Cardiac muscle cell (in vitro differentiated cells and primary cell): Measurements from ENCODE around the gene AATF. TPM values are rescaled to one million over a fixed set of nuclear protein-coding genes. Genes with fewer than 3 reads are reported as not detected.
A peak's percentile ranks its signal among the peaks of the same experiment; 100 is the strongest.
"Not testable (repeated sequence)": the region's sequence is repeated elsewhere in the genome, so short reads cannot be mapped to it uniquely, and the experiment has no call there.

ENCODE experiments used
- DNase-seq, 2 donors: peaks; one replicate each; pipeline versions ENCODE4 v3.0.0 to v3.0.0-alpha.2; 2010 to 2017; ENCODE audit warnings: low read depth in 1 of 2, low spot score in 1 of 2
- H3K27ac ChIP-seq: fragments of 200-600 bp; sonication (generic); 2 replicates; pipeline ENCODE4 v1.5.1; 2016
- H3K27me3 ChIP-seq: fragments of 200-600 bp; sonication (generic); 2 replicates; pipeline ENCODE4 v1.6.0; 2016; ENCODE audit warnings: control low read depth
- H3K36me3 ChIP-seq: fragments of 200-600 bp; sonication (generic); 2 replicates; pipeline ENCODE4 v1.5.1; 2016; ENCODE audit warnings: control low read depth
- H3K4me1 ChIP-seq: fragments of 200-600 bp; sonication (generic); 2 replicates; pipeline ENCODE4 v1.8.1; 2017; ENCODE audit warnings: low read depth, mild to moderate bottlenecking, mixed run types
- H3K4me3 ChIP-seq: fragments of 200-600 bp; sonication (generic); 2 replicates; pipeline ENCODE4 v1.5.1; 2016; ENCODE audit warnings: mild to moderate bottlenecking
- H3K9me3 ChIP-seq: fragments of 200-600 bp; sonication (generic); 2 replicates; pipeline ENCODE4 v1.5.1; 2017; ENCODE audit warnings: low read depth, mild to moderate bottlenecking, control low read depth
- CTCF ChIP-seq: IDR thresholded peaks from 2 replicates; pipeline ENCODE4 v1.5.1; 2012; ENCODE audit warnings: low read depth, mild to moderate bottlenecking, low read length
- polyA plus RNA-seq: library from polyadenylated mRNA; unstranded; fragments of >200 nt; fragmentation: Nextera tagmentation; extraction: Ambion mirVana; gene quantifications from 2 replicates; pipeline ENCODE4 v1.2.1, GENCODE V29; 2016
- total RNA-seq: library from RNA; depleted of rRNA; stranded (reverse); fragments of >200 nt; gene quantifications from 2 replicates; pipeline ENCODE4 v1.2.3, GENCODE V29; 2016

The AATF gene
- total and polyA plus RNA-seq, 2 experiments from 2014 or later: 43.3 to 50.2 TPM

GRCh38 chr17:37065486-37066321 is 117.0 kb downstream of the AATF start:
- Histone ChIP-seq H3K27me3 (peaks cover 30% of the 10 kb centered on the region), H3K9me3 (no peaks in the 10 kb centered on the region), H3K36me3 (no peaks in the 10 kb centered on the region), H3K4me3 (no peak overlapping the region), H3K4me1 (no peaks in the 10 kb centered on the region), H3K27ac (no peak overlapping the region)
- DNase-seq: no peak
- TF ChIP-seq CTCF: no peak

DNA sequence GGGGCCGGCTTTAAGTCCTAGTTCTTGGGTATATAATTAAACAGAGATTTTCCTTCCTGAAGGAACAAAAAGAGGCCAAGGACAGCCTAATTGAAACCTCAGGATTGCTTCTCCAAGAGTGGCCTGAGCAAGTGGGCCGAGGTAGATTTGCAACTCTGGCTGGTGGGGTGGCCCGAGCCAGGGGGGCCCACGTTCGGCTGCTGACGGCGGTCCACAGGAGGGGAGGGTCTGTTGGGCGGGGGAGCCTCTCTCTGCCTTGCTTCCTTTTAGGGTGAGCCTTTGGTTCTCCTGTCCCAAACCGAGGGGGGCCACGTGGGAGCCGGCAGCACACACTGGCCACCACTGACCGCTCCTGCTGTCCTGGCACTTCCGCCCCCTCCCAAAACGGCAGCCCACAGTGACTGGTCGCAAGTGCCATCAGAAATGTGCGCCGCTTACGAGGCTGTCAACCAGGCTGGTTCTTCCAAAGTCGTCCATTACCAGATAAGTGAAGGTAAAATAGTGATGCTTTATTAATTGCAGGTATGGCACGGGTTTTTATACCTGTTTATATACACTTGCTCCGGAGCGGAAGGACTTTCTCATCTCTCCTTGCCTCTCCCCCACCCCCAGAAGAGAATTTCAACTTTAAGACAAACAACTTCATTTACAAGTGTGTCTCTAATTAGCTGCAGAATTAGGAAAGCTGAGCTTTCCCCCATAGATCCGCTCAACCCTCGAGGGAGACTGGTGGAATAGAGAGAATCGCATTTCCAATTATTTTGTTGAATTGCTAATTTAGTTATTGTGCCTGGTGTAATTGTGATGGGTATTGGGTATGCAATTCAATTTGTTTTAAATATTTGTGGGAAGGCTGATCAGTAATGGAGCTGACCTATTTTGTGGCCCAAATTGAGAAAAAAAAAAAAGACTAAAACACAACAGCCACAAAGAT is 117.8 kb downstream of the AATF start:
- H3K4me3 ChIP-seq: no peak overlapping the region
- H3K27ac ChIP-seq: no peak overlapping the region
- DNase-seq: no peak
- H3K4me1 ChIP-seq: no peaks in the 10 kb centered on the region
- H3K27me3 ChIP-seq: peaks cover 30% of the 10 kb centered on the region
- no peaks in the 10 kb centered on the region for H3K9me3 ChIP-seq
- H3K36me3 ChIP-seq: no peaks in the 10 kb centered on the region
- no peak for TF ChIP-seq CTCF

DNA sequence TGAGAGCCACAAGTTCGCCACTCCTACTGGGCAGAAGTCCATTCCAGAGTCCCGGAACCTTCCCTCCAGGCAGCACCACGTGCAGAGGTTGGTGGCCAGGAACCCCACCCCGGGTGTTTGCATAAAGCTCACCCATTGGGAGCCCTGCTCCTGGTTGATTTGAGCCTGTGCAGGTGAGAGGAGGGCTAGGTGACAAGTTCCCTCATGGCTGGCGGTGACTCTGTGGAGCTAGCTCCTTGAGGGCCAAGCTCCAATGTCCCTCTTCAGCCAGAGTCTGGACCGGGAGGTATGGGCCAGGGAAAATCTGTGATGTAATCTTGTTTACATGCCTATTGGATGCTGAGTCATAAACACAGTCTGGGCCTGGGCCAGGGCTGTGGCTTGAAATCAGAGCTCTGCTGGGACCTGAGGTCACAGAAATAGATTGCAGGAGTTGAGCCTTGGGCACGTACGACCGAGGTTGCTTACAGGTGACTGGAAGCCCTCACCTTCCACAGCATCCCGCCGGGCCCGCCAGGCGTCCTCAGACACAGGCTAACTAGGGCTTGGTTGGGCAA is 118.9 kb downstream of the AATF start:
- Histone ChIP-seq H3K4me3 (no peak overlapping the region), H3K4me1 (no peaks in the 10 kb centered on the region), H3K36me3 (no peaks in the 10 kb centered on the region), H3K9me3 (no peaks in the 10 kb centered on the region), H3K27ac (no peak overlapping the region), H3K27me3 (peaks cover 30% of the 10 kb centered on the region)
- peak in 1 of 2 donors; percentile 75 for DNase-seq
- no peak for TF ChIP-seq CTCF

DNA sequence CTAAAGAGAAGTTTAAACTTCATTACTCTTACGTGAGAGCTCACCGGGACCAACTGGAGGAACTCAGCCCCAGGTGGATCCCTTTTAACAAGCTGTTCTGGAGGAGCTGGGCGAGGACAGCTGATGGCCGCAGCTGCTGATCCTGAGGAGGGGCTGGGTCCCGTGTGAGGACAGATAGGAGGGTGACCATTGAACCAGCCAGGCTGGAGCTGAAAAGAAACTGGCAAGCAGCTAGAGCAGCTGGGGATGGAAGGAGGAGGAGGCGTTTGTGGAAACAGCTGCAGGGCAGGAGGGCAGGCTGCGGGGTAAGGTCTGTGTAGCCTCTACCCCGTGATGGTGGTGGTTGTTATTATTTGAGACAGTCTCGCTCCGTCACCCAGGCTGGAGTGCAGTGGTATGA is 119.5 kb downstream of the AATF start:
- Histone ChIP-seq H3K27me3 (peaks cover 30% of the 10 kb centered on the region), H3K4me3 (no peak overlapping the region), H3K9me3 (no peaks in the 10 kb centered on the region), H3K27ac (no peak overlapping the region), H3K4me1 (no peaks in the 10 kb centered on the region), H3K36me3 (no peaks in the 10 kb centered on the region)
- DNase-seq: peak in 1 of 2 donors; percentile 13
- TF ChIP-seq CTCF: no peak

- no peak for TF ChIP-seq CTCF
- H3K27ac ChIP-seq: no peak overlapping the region
- H3K36me3 ChIP-seq: no peaks in the 10 kb centered on the region
Measured at GRCh38 chr17:37069087-37069486, 120.3 kb downstream of the AATF start.

GRCh38 chr17:37073464-37073863 is 124.7 kb downstream of the AATF start:
- H3K9me3 ChIP-seq, DNase-seq, H3K27me3 ChIP-seq, H3K4me3 ChIP-seq, H3K36me3 ChIP-seq, H3K4me1 ChIP-seq, H3K27ac ChIP-seq: not testable (repeated sequence)

More at GRCh38 chr17:37069087-37069486, 120.3 kb downstream of the AATF start:
- Histone ChIP-seq H3K27me3 (peaks cover 30% of the 10 kb centered on the region), H3K4me3 (no peak overlapping the region), H3K9me3 (no peaks in the 10 kb centered on the region), H3K4me1 (no peaks in the 10 kb centered on the region)
- no peak for DNase-seq
